Left cardiac atrium (tissue), 4 donors: ENCODE data around the gene TFAP2A. TPM values are rescaled to one million over a fixed set of nuclear protein-coding genes. Genes with fewer than 3 reads are reported as not detected.

Experiments used
- ATAC-seq, 2 donors: fragments of 200-7000 bp; cut with Tn5 transposase; one replicate each; pipeline ENCODE4 v1.9.1; 2020; ENCODE audit warnings: mild to moderate bottlenecking in 2 of 2, moderate library complexity in 2 of 2
- DNase-seq: peaks from one replicate; pipeline ENCODE4 v3.0.0-alpha.2; 2020
- intact Hi-C, 2 donors: fragments of 100-400 bp; cut with DNase I; formaldehyde crosslinking; loops; one replicate each; pipeline versions ENCODE4 v1.14.1 to v1.15.1; 2022 to 2023
- long read RNA-seq: library from polyadenylated mRNA; unstranded; transcript quantifications from one replicate; pipeline ENCODE4 v2.0.0, GENCODE V29; 2021
- total RNA-seq, 2 donors: library from RNA; stranded (reverse); fragmentation: NEBNext Ultra II Directional; extraction: Animal tissue kit (Norgen Biotek cat#: 25700); gene quantifications; one replicate each; pipeline ENCODE4 v1.2.1, GENCODE V29; 2021
- donor health status: DM: no; HTN: yes; CAD: no.
- donor health status: DM: no; HTN: yes; CAD: no; lungs with severe emphysema.
- donor health status: DM: yes; HTN: yes; CAD: no.
- donor health status: Dilated cardiomyopathy.

Gene TFAP2A
- under 1 TPM; 0.44 to 0.79 TPM for total RNA-seq
- long read RNA-seq, result 0 reads

DNA sequence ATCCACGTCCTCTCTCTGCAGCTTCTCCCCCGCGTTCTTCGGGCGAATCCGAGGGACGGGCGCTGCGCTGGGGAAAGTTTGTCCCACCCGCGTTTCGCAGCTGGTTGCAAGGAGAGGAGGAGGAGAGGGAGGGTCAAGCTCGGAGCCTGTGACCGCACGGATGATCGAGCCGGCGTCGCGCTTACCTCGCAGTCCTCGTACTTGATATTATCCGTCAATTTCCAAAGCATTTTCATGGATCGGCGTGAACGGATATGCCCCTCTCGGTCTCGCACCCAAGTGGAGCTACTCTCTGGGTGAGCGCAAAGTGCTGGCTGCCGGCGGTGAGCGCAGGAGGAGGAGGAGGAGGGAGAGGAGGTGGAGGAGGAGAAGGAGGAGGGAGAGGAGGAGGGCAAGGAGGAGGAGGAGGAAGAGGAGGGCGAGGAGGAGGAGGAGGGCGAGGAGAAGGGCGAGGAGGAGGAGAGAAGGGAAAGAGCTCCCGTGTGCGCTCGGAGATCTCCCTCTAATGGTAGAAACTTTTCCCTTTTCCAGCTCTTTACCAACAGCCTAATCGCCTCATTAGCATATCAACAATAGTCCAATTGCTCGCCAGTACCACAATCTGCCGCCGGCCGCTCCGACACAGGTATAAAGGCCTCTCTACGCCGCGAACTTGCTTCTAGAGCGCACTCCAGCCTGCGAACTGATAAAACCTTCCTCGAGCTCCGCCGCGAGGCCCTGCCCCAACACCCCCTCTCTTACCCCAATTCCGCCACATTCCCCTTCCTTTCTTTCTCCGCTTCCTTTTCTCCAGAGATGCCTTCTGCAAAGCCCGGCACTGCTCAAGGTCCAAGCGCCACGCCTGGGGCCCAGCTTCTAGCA is at the start of gene TFAP2A:
Gene TFAP2A, minus strand, starts transcription at position 319 of the 861 bp plus-strand sequence. Its CDS starts 83 bp downstream, at position 236.
- ATAC-seq (peak in 1 of 2 donors; percentile 17), DNase-seq (no peak)
- intact Hi-C loops, result no loop called here

- ATAC-seq (peak in 1 of 2 donors; percentile 54), DNase-seq (no peak)
- intact Hi-C loops, result no loop called here
These were observed 48.9 kb upstream of the TFAP2A start for GRCh38 chr6:10463491-10464481.

- intact Hi-C loops, result no loop called here
These were observed 48.2 kb upstream of the TFAP2A start for GRCh38 chr6:10463040-10463439.

DNA sequence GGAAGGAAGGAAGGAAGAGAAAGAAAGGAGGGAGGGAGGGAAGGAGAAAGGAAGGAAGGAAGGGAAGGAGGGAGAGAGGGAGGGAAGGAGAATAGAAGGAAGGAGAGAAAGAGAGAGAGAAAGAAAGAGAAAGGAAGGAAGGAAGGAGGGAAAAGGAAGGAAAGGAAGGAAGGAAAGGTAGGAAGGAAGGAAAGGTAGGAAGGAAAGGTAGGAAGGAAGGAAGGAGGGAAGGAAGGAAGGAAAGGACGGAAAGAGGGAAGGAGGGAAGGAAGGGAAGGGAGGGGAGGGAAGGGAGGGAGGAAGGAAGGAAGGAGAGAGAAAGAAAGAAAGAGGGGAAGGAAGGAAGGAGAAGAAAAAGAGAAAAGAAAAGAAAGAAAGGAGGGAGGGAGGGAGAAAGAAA is 47.0 kb upstream of the TFAP2A start:
- intact Hi-C loops, result no loop called here
- ATAC-seq (no peak), DNase-seq (no peak)

More at GRCh38 chr6:10463040-10463439, 48.2 kb upstream of the TFAP2A start:
- ATAC-seq, result no peak
- DNase-seq, result no peak

- DNase-seq (no peak), ATAC-seq (no peak)
- intact Hi-C loops, result no loop called here
These were observed 45.2 kb upstream of the TFAP2A start for GRCh38 chr6:10460096-10460495.

DNA sequence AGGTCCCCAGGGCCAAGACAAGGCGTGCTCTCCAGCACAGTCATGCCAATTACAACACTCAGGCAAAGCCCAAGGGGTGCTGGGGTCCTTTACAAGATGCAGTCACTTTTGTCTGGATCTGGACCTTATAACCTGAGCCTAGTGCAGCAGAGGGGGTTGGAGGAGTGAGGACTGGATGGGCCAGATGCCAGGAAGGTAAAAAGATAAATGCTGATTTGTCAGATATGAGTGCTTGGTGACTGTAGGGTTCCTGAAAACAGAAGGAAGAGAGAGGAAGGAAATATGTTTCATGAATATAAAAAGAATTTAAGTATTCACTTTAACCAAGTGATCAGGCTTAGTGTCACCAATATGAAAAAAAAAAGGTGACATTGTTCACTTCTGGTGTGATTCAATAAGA is 43.4 kb upstream of the TFAP2A start:
- ATAC-seq, result no peak
- DNase-seq, result no peak
- intact Hi-C loops, result no loop called here

- intact Hi-C loops, result no loop called here
- no peak for ATAC-seq
- no peak for DNase-seq
These were observed 38.7 kb upstream of the TFAP2A start for GRCh38 chr6:10453596-10453995.

DNA sequence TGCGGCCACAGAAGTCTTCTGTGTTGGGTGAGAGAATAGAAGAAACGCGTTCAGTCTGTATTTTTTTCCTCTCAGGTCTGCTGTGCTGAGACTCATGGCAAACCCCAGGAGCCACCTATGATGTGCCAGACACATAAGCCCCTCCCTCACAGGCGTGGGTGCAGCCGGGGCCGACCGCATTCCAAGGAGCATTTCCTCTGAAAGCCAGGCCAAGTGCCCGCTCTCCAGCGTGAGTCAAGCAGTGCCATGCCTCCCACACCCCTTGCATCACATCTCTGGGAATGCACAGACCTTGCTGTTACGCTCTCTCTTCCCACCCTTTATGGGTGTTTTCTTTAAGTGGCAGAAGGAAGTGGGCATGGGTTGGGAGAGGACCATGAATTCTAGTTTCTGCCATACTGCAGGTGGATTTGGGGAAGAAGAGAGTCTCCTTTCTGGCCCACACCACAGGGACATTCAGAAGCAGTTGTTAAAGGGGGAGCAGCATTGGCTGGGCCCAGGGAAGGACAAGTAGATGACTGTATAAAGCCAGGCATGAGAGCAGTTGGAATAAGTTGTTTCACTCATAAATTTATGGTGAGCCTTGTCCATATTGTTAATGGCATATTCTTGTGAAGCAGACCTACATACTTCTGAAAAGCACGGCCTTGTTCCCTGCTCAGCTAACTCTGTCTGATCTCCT is 37.1 kb upstream of the TFAP2A start:
- intact Hi-C loops, result no loop called here
- DNase-seq (peak; percentile 54), ATAC-seq (peak; percentile 67 to 97)

DNA sequence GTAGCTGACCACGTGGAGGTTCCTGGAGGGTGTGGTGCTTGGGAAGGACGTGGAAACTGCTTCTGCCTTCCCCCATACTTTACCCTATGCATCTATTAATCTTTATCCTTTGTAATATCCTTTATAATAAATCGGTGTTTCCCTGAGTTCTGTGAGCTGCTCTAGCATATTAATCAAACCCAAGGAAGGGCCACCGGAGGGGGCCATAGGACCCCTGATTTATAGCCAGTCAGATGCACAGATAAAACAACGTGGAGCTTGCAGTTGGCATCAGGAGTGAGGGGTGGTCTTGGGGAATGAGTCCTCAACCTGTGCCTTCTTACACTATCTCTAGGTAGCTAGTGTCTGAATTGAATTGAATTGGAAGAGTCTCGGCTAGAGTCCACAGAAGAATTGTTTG is 36.5 kb upstream of the TFAP2A start:
- ATAC-seq, result no peak
- intact Hi-C loops, result no loop called here
- no peak for DNase-seq

DNA sequence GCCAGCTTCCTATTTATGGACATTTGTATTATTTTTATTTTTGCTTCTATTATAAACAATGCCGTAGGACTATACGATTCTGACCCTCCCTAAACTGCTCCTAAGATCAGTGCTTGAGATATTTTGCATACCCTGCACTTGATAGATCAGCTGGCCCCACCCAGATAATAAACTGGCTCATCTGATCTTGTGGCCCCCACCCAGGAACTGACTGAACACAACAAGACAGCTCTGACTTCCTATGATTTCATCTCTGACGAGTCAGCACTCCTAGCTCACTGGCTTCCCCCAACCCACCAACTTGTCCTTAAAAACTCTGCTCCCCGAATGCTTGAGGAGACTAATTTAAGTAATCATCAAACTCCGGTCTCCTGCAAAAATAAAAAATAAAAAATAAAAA is 34.9 kb upstream of the TFAP2A start:
- intact Hi-C loops, result no loop called here
- ATAC-seq (no peak), DNase-seq (no peak)

GRCh38 chr6:10448096-10448495 is 33.2 kb upstream of the TFAP2A start:
- DNase-seq (no peak), ATAC-seq (no peak)
- intact Hi-C loops, result no loop called here

DNA sequence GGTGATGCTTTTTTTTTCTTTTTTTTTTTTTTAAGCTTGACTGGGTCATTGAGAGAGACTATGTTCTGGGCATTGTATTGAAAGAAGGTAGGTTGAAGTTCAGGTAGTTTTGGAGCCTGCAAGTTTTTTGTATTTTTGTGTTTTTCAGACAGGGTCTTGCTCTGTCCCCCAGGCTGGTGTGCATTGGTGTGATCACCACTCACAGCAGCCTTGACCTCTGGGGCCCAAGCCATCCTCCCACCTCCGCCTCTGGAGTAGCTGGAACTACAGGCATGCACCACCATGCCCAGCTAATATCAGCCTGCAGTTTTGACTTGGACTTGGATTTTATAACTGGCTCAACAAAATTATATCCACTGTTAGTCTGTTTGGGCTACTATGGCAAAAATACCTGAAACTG is 31.7 kb upstream of the TFAP2A start:
- DNase-seq (no peak), ATAC-seq (no peak)
- intact Hi-C loops, result no loop called here

DNA sequence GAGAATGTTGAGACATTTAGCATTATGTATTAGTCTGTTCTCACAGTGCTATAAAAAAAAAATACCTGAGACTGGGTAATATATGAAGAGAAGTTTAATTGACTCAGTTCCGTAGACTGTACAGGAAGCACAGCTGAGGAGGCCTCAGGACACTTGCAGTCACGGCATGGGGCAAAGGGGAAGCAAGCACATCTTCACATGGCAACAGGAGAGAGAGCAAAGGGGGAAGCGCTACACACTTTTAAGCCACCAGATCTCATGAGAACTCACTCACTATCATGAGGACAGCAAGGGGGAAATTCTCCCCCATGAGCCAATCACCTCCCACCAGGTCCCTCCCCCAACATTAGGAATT is 26.8 kb upstream of the TFAP2A start:
- intact Hi-C loops, result no loop called here
- DNase-seq, result no peak
- no peak for ATAC-seq

DNA sequence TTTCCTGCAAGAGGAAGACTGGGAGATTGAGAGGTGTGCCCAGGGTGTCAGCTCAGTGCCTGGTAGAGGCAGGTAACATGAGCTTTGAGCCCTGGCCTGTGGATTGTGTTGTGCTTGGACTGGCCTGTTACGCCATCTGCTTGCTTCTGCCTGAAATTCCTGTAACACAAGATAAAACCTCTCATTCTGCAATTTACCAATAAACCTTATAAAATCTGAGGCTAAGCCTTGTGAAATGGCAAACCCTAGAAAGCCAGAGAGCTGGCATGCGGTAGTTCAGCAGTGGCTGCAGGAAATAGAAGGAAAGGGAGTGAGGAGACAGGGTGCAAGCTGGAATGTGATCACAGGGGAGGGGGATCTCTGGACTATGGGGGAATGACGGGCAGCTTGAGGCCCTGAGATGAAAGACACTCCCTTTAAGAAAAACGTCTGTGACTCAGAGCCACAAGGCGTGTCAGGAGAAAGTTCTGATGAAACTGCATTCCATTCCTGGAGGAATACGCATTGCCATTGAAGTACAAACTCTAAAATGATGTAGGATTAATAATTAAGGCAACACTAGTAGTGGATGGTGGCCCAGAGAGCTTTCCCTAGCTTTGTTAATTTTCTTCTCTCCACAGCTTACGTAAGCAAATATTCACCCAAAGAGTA is 26.3 kb upstream of the TFAP2A start:
- DNase-seq, result no peak
- intact Hi-C loops, result no loop called here
- ATAC-seq, result peak; percentile 50 to 96

- DNase-seq (no peak), ATAC-seq (no peak)
- intact Hi-C loops, result loop anchor here (5.0 to 10.0 kb wide), 4 partner anchors 893 to 1733 kb away; no protein-coding TSS in a partner anchor
These were observed 23.0 kb upstream of the TFAP2A start for GRCh38 chr6:10437891-10438290.

GRCh38 chr6:10434235-10434634 is 19.4 kb upstream of the TFAP2A start:
- ATAC-seq, result no peak

GRCh38 chr6:10433322-10433721 is 18.4 kb upstream of the TFAP2A start:
- intact Hi-C loops, result loop anchor here (5.0 to 10.0 kb wide), 4 partner anchors 401 to 1729 kb away; no protein-coding TSS in a partner anchor
- DNase-seq, result no peak
- ATAC-seq, result no peak

More at GRCh38 chr6:10434235-10434634, 19.4 kb upstream of the TFAP2A start:
- intact Hi-C loops, result loop anchor here (2.0 to 10.0 kb wide), 5 partner anchors 402 to 1729 kb away; no protein-coding TSS in a partner anchor
- no peak for DNase-seq

DNA sequence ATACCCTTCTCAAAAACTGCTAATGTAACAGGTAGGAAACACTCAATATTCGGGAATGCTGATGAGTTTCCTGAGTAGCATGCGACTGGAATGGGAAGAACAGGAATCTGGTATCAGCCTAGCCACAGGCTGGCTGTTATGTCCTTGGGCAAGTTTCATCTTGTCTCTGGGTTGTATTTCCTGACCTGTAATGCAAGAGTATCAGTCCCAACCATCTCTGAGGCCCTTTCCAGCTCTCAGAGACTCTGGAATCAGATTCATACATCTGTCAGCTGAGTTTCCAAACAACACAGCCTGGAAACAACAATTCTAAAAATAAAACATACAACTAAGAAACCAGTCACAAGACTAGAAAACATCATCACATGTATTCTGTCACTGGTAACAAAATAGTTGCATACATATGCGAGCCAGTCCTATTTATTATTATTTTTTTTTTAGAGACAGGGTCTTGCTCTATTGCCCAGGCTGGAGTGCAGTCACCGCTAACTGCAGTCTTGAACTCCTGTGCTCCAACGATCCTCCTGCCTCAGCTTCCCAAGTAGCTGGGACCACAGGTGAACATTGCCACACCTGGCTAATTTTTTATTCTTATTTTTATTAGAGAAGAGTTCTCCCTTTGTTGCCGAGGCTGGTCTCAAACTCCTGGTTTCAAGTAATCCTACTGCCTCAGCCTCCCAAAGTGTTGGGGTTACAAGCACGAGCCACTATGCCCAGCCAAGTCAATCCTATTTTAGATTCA is 16.7 kb upstream of the TFAP2A start:
- DNase-seq (no peak), ATAC-seq (no peak)
- intact Hi-C loops, result loop anchor here (5.0 to 10.0 kb wide), 4 partner anchors 399 to 1727 kb away; no protein-coding TSS in a partner anchor
